ENCODE measurements around the gene TERB2.
"Not testable (repeated sequence)": the region's sequence is repeated elsewhere in the genome, so short reads cannot be mapped to it uniquely, and the experiment has no call there.

The TERB2 gene

GRCh38 chr15:44971036-44971435 is 14.5 kb downstream of the TERB2 start:
- DNase-seq (ENCODE audit: insufficient read length, low spot score) (no peak), FAIRE-seq (no peak)
- TF ChIP-seq CTCF (IDR thresholded peaks at IDR 0.05; ENCODE audit: insufficient read depth, missing control alignments): no peak

- FAIRE-seq; DNase-seq (ENCODE audit: insufficient read length, low spot score): not testable (repeated sequence)
Observed at GRCh38 chr15:44976183-44976582, 19.7 kb downstream of the TERB2 start.

GRCh38 chr15:44977781-44978180 is 21.3 kb downstream of the TERB2 start:
- FAIRE-seq; DNase-seq (ENCODE audit: insufficient read length, low spot score): not testable (repeated sequence)

- not testable (repeated sequence) for DNase-seq (ENCODE audit: insufficient read length, low spot score); FAIRE-seq
Observed at GRCh38 chr15:44979617-44980339, 23.3 kb downstream of the TERB2 start.

- not testable (repeated sequence) for DNase-seq (ENCODE audit: insufficient read length, low spot score); FAIRE-seq
Observed at GRCh38 chr15:44984144-44984543, 27.7 kb downstream of the TERB2 start.

- DNase-seq (ENCODE audit: insufficient read length, low spot score); FAIRE-seq: not testable (repeated sequence)
Observed at GRCh38 chr15:44986346-44987055, 30.0 kb downstream of the TERB2 start.

GRCh38 chr15:44987711-44988110 is 31.2 kb downstream of the TERB2 start:
- not testable (repeated sequence) for FAIRE-seq; DNase-seq (ENCODE audit: insufficient read length, low spot score)

GRCh38 chr15:44988184-44988869 is 31.8 kb downstream of the TERB2 start:
- FAIRE-seq; DNase-seq (ENCODE audit: insufficient read length, low spot score): not testable (repeated sequence)

GRCh38 chr15:44988870-44989219 is 32.4 kb downstream of the TERB2 start:
- FAIRE-seq; DNase-seq (ENCODE audit: insufficient read length, low spot score): not testable (repeated sequence)

- DNase-seq (ENCODE audit: insufficient read length, low spot score); FAIRE-seq: not testable (repeated sequence)
Observed at GRCh38 chr15:44997632-44998031, 41.1 kb downstream of the TERB2 start.

- FAIRE-seq (no peak), DNase-seq (ENCODE audit: insufficient read length, low spot score) (no peak)
- no peak for TF ChIP-seq CTCF (IDR thresholded peaks at IDR 0.05; ENCODE audit: insufficient read depth, missing control alignments)
Observed at GRCh38 chr15:44999105-44999504, 42.6 kb downstream of the TERB2 start.

- DNase-seq (ENCODE audit: insufficient read length, low spot score); FAIRE-seq: not testable (repeated sequence)
Observed at GRCh38 chr15:45001180-45001579, 44.7 kb downstream of the TERB2 start.

GRCh38 chr15:45003731-45004410 is 47.4 kb downstream of the TERB2 start:
- DNase-seq (ENCODE audit: insufficient read length, low spot score); FAIRE-seq: not testable (repeated sequence)

- not testable (repeated sequence) for DNase-seq (ENCODE audit: insufficient read length, low spot score); FAIRE-seq
Observed at GRCh38 chr15:45004590-45005175, 48.2 kb downstream of the TERB2 start.
